WTC11 (cell line): ENCODE results near the gene MED9. TPM values are rescaled to one million over a fixed set of nuclear protein-coding genes. Genes with fewer than 3 reads are reported as not detected.
"Not testable (repeated sequence)": the region's sequence is repeated elsewhere in the genome, so short reads cannot be mapped to it uniquely, and the experiment has no call there.

Source experiments
- ATAC-seq: fragments of 200-7000 bp; cut with Tn5 transposase; 2 replicates; pipeline ENCODE4 v1.10.0; 2021; ENCODE audit warnings: mild to moderate bottlenecking, moderate library complexity
- CTCF ChIA-PET: fragments of 300-600 bp; sonication (Branson Sonifier 250); formaldehyde crosslinking; loops from one replicate; lab custom pipeline; 2021; ENCODE audit warnings: antibody characterized with exemption; lab: Charles Lee
- POLR2A ChIA-PET: fragments of 350-600 bp; sonication (Branson Sonifier 250); formaldehyde crosslinking; loops from one replicate; lab custom pipeline; 2021; ENCODE audit warnings: antibody characterized with exemption; lab: Charles Lee
- DNase-seq: peaks from one replicate; pipeline ENCODE4 v3.0.0; 2021; ENCODE audit warnings: low spot score
- H3K27ac Mint-ChIP-seq: 2 replicates; pipeline ENCODE4 v1.8.0; 2021; ENCODE audit warnings: mixed read lengths
- H3K27me3 Mint-ChIP-seq: 2 replicates; pipeline ENCODE4 v1.8.0; 2021; ENCODE audit warnings: low read depth, mild to moderate bottlenecking, moderate library complexity, mixed read lengths
- H3K36me3 Mint-ChIP-seq: 2 replicates; pipeline ENCODE4 v1.8.0; 2021; ENCODE audit warnings: mixed read lengths
- H3K4me1 Mint-ChIP-seq: 2 replicates; pipeline ENCODE4 v1.8.0; 2022; ENCODE audit warnings: mixed read lengths
- H3K4me3 Mint-ChIP-seq: 2 replicates; pipeline ENCODE4 v1.8.0; 2021; ENCODE audit warnings: mild to moderate bottlenecking, moderate library complexity, mixed read lengths
- H3K9me3 Mint-ChIP-seq: 2 replicates; pipeline ENCODE4 v1.8.0; 2021; ENCODE audit warnings: mixed read lengths
- CTCF ChIP-seq: fragments of 200-600 bp; IDR thresholded peaks from 2 replicates; pipeline ENCODE4 v1.8.0; 2022; ENCODE audit warnings: antibody characterized with exemption
- E2F1 ChIP-seq: sonication (generic); formaldehyde crosslinking; IDR thresholded peaks from 2 replicates; pipeline ENCODE4 v1.8.0; 2022; ENCODE audit warnings: mild to moderate bottlenecking, missing genetic modification reagents
- JUN ChIP-seq: sonication (generic); formaldehyde crosslinking; IDR thresholded peaks from 2 replicates; pipeline ENCODE4 v1.8.0; 2023; ENCODE audit warnings: mild to moderate bottlenecking, missing genetic modification reagents
- MAX ChIP-seq: sonication (generic); formaldehyde crosslinking; IDR thresholded peaks from 2 replicates; pipeline ENCODE4 v1.8.0; 2022; ENCODE audit warnings: mild to moderate bottlenecking, missing genetic modification reagents
- NFE2L1 ChIP-seq: sonication (generic); formaldehyde crosslinking; IDR thresholded peaks from 2 replicates; pipeline ENCODE4 v1.8.1; 2023; ENCODE audit warnings: missing genetic modification reagents
- NR2C2 ChIP-seq: sonication (generic); formaldehyde crosslinking; IDR thresholded peaks from 2 replicates; pipeline ENCODE4 v1.8.0; 2022; ENCODE audit warnings: mild to moderate bottlenecking, missing genetic modification reagents
- RORB ChIP-seq: fragments of 250-450 bp; sonication (Bioruptor Pico); IDR thresholded peaks from 2 replicates; pipeline ENCODE4 v1.9.0; 2021; ENCODE audit warnings: mild to moderate bottlenecking
- TCF7 ChIP-seq: sonication (generic); formaldehyde crosslinking; IDR thresholded peaks from 2 replicates; pipeline ENCODE4 v1.8.0; 2022; ENCODE audit warnings: mild to moderate bottlenecking, low read depth, missing genetic modification reagents, moderate library complexity
- USF1 ChIP-seq: sonication (generic); formaldehyde crosslinking; IDR thresholded peaks from 2 replicates; pipeline ENCODE4 v1.8.0; 2022; ENCODE audit warnings: mild to moderate bottlenecking, missing genetic modification reagents
- USF2 ChIP-seq: sonication (generic); formaldehyde crosslinking; IDR thresholded peaks from 2 replicates; pipeline ENCODE4 v1.8.1; 2023; ENCODE audit warnings: mild to moderate bottlenecking, missing genetic modification reagents, moderate library complexity
- ZBTB43 ChIP-seq: sonication (generic); formaldehyde crosslinking; IDR thresholded peaks from 2 replicates; pipeline ENCODE4 v1.8.1; 2023; ENCODE audit warnings: mild to moderate bottlenecking, missing genetic modification reagents
- ZNF512 ChIP-seq: sonication (generic); formaldehyde crosslinking; IDR thresholded peaks from 2 replicates; pipeline ENCODE4 v1.8.1; 2022; ENCODE audit warnings: missing genetic modification reagents, borderline replicate concordance
- total RNA-seq: library from RNA; stranded (reverse); gene quantifications from 3 replicates; pipeline ENCODE4 v1.2.3, GENCODE V29; 2021

MED9 gene
- total RNA-seq, 1 experiment from 2014 or later, result 21.1 TPM

- peaks cover 14% of the 10 kb centered on the region for H3K9me3 Mint-ChIP-seq
- TF ChIP-seq TCF7 (CRISPR knock-in tag) (no peak), USF1 (CRISPR knock-in tag) (peak; percentile 68), USF2 (CRISPR knock-in tag) (peak; percentile 81)
- no peak for ATAC-seq
- no peak for DNase-seq
- peaks cover 13% of the 10 kb centered on the region; the same call in 1 of the 2 replicates for H3K27me3 Mint-ChIP-seq
- no peak overlapping the region for H3K4me3 Mint-ChIP-seq
- CTCF ChIA-PET, result interaction anchor here (0.7 to 1.6 kb wide), 6 partner anchors 8 to 120 kb away, joined by 3 to 7 read pairs (median 4); no protein-coding TSS in a partner anchor
- no peaks in the 10 kb centered on the region for H3K36me3 Mint-ChIP-seq
- H3K4me1 Mint-ChIP-seq, result peaks cover 14% of the 10 kb centered on the region
- no peak overlapping the region for H3K27ac Mint-ChIP-seq
- POLR2A ChIA-PET, result no interaction called here
These were observed 28.1 kb upstream of the MED9 start for GRCh38 chr17:17448723-17449122.

GRCh38 chr17:17453088-17453487, 23.7 kb upstream of the MED9 start:
- ChIA-PET CTCF (no interaction called here), POLR2A (no interaction called here)
- Mint-ChIP-seq H3K4me1 (no peaks in the 10 kb centered on the region), H3K4me3 (no peak overlapping the region), H3K9me3 (peaks cover 2% of the 10 kb centered on the region; the same call in 1 of the 2 replicates), H3K36me3 (no peaks in the 10 kb centered on the region), H3K27ac (no peak overlapping the region), H3K27me3 (peaks cover 13% of the 10 kb centered on the region)
- TF ChIP-seq USF1 (CRISPR knock-in tag), result no peak
- no peak for TF ChIP-seq NR2C2
- no peak for TF ChIP-seq CTCF
- TF ChIP-seq NFE2L1 (CRISPR knock-in tag), result no peak
- no peak for TF ChIP-seq JUN (CRISPR knock-in tag)
- no peak for TF ChIP-seq ZBTB43
- no peak for DNase-seq
- no peak for ATAC-seq

- Mint-ChIP-seq H3K9me3 (no peaks in the 10 kb centered on the region), H3K27ac (no peak overlapping the region), H3K27me3 (peaks cover 11% of the 10 kb centered on the region), H3K4me3 (no peak overlapping the region), H3K36me3 (no peaks in the 10 kb centered on the region), H3K4me1 (no peaks in the 10 kb centered on the region)
- TF ChIP-seq ZNF512 (CRISPR knock-in tag) (no peak), RORB (CRISPR knock-in tag) (no peak), E2F1 (no peak), MAX (CRISPR knock-in tag) (no peak)
- ChIA-PET CTCF (no interaction called here), POLR2A (no interaction called here)
- DNase-seq (no peak), ATAC-seq (no peak)
These were observed 22.5 kb upstream of the MED9 start for GRCh38 chr17:17454276-17454675.

GRCh38 chr17:17454700-17455099, 22.1 kb upstream of the MED9 start:
- H3K27ac Mint-ChIP-seq, H3K4me1 Mint-ChIP-seq, H3K36me3 Mint-ChIP-seq, POLR2A ChIA-PET, ATAC-seq, DNase-seq, H3K4me3 Mint-ChIP-seq, H3K9me3 Mint-ChIP-seq: not testable (repeated sequence)
- peaks cover 11% of the 10 kb centered on the region for H3K27me3 Mint-ChIP-seq
- CTCF ChIA-PET, result interaction anchor here (1.1 kb wide), 1 partner anchor 42 kb away, joined by 3 read pairs; no protein-coding TSS in a partner anchor
